GM21529 (cell line): Measurements from ENCODE around the gene MACROD1.
A peak's percentile ranks its signal among the peaks of the same experiment; 100 is the strongest.

ENCODE experiments used
- ATAC-seq: cut with Tn5 transposase; IDR thresholded peaks from one replicate; pipeline ENCODE4 v1.9.1; 2021; ENCODE audit not compliant: unreplicated experiment

The MACROD1 gene

GRCh38 chr11:64165842-64166635 lies at the start of gene MACROD1:
Gene MACROD1 (minus strand): TSS chr11:64166113. CDS start chr11:64165994, 119 bp downstream.
- ATAC-seq, result peak; percentile 84

GRCh38 chr11:64211181-64211872 lies 45.4 kb upstream of the MACROD1 start:
- ATAC-seq, result no peak

- no peak for ATAC-seq
Measured at GRCh38 chr11:64210301-64211020, 44.5 kb upstream of the MACROD1 start.

- ATAC-seq, result no peak
Measured at GRCh38 chr11:64209563-64209843, 43.6 kb upstream of the MACROD1 start.

GRCh38 chr11:64208796-64209562 lies 43.1 kb upstream of the MACROD1 start:
- ATAC-seq, result no peak

GRCh38 chr11:64208086-64208795 lies 42.3 kb upstream of the MACROD1 start:
- no peak for ATAC-seq

GRCh38 chr11:64207256-64208085 lies 41.6 kb upstream of the MACROD1 start:
- peak; percentile 62 for ATAC-seq

- ATAC-seq, result peak; percentile 47
Measured at GRCh38 chr11:64206457-64207255, 40.7 kb upstream of the MACROD1 start, which contains the start of gene FERMT3. Gene FERMT3 (plus strand): TSS chr11:64206721. CDS start chr11:64207365, 644 bp downstream.

- no peak for ATAC-seq
Measured at GRCh38 chr11:64204464-64204989, 38.6 kb upstream of the MACROD1 start.

GRCh38 chr11:64204080-64204440 lies 38.1 kb upstream of the MACROD1 start:
- no peak for ATAC-seq

GRCh38 chr11:64203421-64204079 lies 37.6 kb upstream of the MACROD1 start:
- ATAC-seq, result no peak

- no peak for ATAC-seq
Measured at GRCh38 chr11:64202992-64203391, 37.1 kb upstream of the MACROD1 start.

GRCh38 chr11:64201543-64201942 lies 35.6 kb upstream of the MACROD1 start:
- no peak for ATAC-seq

- no peak for ATAC-seq
Measured at GRCh38 chr11:64198511-64198910, 32.6 kb upstream of the MACROD1 start.

- ATAC-seq, result no peak
Measured at GRCh38 chr11:64196626-64197025, 30.7 kb upstream of the MACROD1 start.

GRCh38 chr11:64192434-64192833 lies 26.5 kb upstream of the MACROD1 start:
- no peak for ATAC-seq

- no peak for ATAC-seq
Measured at GRCh38 chr11:64186492-64187165, 20.7 kb upstream of the MACROD1 start.
